GM18907 (cell line): Measurements from ENCODE around the gene CYGB.

Source experiments
- ATAC-seq: cut with Tn5 transposase; IDR thresholded peaks from one replicate; pipeline ENCODE4 v1.9.1; 2021; ENCODE audit warnings: mild to moderate bottlenecking, moderate library complexity; ENCODE audit not compliant: unreplicated experiment

The CYGB gene

GRCh38 chr17:76537578-76538280 is at the start of gene CYGB:
Gene CYGB, minus strand, starts transcription at chr17:76537709. Its CDS starts 167 bp downstream, at chr17:76537542.
- no peak for ATAC-seq

- no peak for ATAC-seq
Observed at GRCh38 chr17:76586741-76587487, 49.4 kb upstream of the CYGB start.

DNA sequence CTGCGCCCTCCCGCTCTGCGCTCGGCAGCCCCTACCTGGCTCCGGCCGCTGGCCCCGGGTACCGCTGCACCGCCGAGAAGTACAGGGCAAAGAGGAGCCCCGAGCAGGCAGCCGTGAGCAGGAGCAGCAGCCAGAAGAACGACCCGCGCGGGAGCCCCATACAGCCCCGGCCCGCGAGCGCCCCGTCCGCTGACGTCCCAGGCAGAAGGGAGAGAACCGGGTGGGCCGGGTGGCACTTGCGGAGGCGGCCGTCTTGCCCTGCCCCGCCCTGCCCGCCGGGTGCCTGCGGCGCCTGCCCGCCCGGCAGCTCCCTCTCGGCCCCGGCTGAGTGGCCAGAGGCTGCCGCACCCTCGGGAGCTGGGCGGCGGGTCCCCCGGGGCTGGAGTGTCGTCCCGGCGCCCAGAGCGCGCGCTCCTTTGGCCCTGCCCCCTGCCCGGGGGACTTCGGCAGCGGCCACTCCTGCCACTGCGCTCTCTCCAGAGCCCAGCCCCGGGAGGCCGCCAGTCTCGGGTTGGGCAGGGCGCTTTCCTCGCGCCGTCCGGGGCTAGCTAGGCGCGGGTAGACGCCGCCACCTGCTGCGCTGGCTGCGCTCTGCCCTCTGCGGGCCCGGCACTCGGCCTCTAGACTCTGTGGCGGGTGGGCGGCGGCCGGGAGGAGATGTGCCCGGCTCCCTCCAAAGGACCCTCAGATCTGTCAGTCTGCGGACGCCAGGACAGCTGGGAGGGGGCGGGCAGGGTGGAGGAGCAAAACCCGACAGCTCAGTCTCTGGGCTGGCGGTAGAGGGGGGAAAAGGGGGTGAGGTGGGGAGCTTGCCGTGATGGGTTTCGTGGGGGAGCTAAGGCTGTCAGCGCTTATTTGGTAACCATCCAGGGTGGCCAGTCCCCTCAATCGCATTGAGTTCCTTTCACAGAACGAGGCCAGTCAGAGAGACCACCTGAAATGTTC is 48.4 kb upstream of the CYGB start, which contains the start of gene ST6GALNAC2:
Gene ST6GALNAC2, minus strand, starts transcription at position 212 of the 945 bp plus-strand sequence. Its CDS starts 52 bp downstream, at position 160.
- ATAC-seq = no peak

DNA sequence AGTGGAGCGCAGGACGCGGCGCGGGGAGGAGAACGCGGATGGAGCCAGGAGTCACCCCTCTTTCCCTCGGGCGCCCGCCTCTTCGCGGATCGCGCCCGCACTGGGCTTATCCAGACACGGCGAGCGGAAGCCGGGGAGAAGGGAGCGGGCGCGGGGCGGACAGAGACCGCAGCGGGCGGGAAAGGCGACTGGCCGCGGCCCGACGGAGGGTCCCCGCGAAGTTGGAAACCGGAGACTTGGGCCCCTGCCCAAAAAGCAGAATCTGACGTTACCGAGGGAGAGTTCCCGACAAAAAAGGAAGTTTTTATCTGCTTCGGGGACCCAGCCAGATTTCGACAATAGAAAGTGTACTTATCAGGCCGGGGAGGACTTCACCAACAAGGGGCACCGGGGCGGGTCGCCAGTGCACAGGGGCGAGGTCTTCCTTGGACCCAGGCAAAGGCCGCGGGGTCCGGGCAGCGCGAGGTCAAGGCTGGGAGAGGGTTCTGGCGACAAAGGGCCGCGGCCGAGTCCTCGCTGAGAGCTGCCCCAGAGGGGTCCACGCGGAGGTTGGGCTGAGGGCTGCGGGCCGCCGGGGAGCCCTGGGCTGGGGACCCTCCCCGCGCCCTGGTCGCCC is 47.6 kb upstream of the CYGB start:
- no peak for ATAC-seq

DNA sequence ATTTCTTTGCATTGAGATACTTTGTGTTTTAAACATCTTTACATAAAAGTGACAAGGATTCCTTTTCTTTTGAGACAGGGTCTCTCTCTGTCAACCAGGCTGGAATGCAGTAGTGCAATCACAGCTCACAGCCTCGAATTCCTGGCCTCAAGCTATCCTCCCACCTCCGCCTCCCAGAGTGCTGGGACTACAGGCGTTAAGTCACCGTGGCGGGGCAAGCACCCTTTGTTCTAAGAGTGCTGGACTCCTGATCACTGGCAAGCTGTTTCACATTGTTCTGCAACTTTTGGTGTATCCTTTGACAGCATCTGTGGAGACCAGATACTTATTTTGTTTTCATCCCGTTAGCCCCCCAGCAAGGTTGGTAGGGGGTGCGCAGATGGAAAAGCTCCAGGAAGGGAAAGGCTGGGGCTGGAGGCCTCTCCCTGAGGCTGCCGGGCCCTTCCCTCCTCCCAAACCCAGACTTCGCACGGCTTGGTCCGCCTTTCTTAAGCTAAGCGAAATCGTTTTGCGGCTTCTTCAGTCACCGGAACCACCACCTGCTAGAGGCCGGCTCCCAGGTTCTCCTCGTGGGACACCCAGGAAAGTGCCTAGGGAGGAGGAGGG is 47.0 kb upstream of the CYGB start:
- no peak for ATAC-seq

DNA sequence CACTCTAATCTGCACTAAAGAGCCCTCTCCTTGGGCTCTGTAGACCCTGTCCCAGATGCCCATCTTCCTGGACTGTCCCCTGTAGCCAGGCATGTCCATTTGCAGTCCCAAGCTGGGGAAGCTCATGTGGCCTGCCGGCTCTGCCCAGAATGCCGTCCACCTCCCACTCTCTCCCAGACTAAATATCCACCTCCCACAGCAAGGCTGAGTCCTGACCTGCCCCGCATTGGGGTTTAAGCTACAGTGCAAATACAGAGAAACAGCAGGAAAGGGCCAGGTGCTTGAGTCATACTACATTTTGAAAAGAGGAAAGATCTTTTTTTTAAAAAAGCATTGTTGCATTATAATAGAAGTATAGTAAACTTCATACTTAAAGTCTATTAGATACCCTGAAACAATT is 45.2 kb upstream of the CYGB start:
- ATAC-seq = no peak

- ATAC-seq = no peak
Observed at GRCh38 chr17:76581515-76581914, 44.0 kb upstream of the CYGB start.

DNA sequence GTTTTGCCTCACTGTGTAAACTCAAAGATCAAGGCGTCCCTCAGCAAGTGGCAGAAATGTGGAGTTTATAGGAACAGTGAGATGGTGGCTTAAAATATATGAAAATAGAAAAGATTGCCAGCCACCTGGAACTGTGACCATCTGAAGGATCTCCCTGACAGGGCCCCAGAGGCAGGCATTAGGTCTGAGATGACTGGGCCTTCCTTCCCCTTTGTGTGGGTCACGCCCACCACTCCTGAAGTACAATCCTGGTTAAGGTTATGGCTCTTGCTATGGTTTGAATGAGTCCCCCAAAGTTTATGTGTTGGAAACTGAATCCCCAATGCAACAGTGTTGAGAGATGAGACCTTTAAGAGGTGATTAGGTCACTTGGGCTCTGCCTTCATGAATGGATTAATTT is 41.8 kb upstream of the CYGB start:
- no peak for ATAC-seq

- ATAC-seq = no peak
Observed at GRCh38 chr17:76578376-76578775, 40.9 kb upstream of the CYGB start.

- ATAC-seq = no peak
Observed at GRCh38 chr17:76577876-76578275, 40.4 kb upstream of the CYGB start.

DNA sequence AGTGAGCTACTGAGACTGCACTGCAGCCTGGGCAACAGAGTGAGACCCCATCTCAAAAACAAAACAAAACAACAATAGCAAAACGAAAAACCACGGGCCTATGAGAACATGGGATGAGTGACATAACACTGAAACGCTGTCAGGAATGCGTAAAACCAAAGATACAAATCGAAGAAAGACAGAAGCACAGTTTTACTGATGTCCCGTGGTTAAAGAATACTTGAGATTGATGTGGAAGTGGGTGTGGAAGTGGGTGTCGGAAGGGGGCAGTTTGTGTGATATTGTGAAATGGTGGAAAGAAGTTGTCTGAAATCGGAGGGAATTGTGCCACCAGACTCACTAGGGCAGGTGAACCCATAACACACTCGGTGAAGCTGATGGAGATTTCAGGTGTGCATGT is 38.7 kb upstream of the CYGB start:
- no peak for ATAC-seq

GRCh38 chr17:76575570-76575969 is 38.1 kb upstream of the CYGB start:
- no peak for ATAC-seq

DNA sequence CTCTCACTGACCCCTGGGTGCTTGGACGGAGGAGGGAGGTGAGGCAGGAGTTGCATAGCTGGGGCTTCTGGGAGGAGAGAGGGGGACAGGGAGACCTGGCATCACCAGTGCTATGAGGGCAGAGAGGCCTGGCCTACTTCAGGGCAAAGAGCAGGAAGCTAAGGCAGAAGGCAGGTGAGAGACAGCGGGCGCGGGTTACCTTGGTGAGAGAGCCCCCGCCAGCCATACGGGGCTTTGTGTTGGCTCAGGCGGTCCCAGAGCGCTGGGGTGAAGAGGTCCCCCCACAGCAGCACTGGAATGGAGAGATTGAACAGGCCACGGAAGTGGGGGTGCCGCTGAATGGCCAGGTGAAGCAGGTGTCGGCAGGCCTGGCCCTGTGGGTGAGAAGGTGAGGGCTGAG is 36.7 kb upstream of the CYGB start:
- ATAC-seq = no peak

DNA sequence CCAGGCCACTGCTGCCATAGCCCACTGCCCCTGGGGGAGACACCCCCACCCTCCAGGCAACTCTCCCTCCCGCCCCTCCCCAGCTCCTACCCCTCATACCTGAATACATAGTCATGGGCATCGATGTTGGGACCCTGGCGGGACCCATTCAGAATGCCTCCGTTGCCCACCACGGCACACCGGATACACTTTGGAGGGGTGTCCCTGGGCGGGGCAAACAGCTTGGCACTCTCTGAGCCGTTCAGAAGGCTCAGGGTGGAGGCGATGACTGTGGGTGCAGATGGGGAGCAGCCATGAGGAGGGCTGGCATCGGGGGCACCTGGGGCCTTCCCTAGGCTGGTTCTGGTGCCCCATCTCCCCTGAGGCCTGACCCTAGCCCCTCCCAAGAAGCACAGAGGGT is 35.6 kb upstream of the CYGB start:
- ATAC-seq = no peak

GRCh38 chr17:76572201-76572910 is 34.8 kb upstream of the CYGB start:
- no peak for ATAC-seq

DNA sequence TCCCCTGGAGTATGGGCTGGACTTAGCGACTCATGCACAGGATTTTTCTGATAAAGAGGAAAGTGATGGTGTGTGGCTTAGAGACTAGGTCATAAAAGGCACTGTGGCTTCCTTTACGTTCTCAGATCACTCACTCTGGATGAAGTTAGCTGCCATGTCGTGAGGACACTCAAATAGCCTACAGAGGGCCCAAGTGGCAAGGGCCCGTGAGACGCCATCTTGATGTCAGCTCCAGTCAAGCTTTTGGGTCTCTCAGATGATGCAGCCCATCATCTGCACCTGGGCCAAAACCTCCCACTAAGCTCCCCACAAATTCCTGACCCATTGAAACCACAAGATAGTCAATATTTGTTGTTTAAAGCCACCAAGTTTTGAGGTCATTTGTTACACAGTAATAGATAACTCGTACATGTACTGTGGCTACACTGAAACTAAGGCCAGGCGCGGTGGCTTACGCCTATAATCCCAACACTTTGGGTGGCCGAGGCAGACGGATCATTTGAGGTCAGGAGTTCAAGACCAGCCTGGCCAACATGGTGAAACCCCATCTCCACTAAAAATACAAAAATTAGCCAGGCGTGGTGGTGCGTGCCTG is 33.5 kb upstream of the CYGB start:
- no peak for ATAC-seq

- no peak for ATAC-seq
Observed at GRCh38 chr17:76570457-76570856, 32.9 kb upstream of the CYGB start.

DNA sequence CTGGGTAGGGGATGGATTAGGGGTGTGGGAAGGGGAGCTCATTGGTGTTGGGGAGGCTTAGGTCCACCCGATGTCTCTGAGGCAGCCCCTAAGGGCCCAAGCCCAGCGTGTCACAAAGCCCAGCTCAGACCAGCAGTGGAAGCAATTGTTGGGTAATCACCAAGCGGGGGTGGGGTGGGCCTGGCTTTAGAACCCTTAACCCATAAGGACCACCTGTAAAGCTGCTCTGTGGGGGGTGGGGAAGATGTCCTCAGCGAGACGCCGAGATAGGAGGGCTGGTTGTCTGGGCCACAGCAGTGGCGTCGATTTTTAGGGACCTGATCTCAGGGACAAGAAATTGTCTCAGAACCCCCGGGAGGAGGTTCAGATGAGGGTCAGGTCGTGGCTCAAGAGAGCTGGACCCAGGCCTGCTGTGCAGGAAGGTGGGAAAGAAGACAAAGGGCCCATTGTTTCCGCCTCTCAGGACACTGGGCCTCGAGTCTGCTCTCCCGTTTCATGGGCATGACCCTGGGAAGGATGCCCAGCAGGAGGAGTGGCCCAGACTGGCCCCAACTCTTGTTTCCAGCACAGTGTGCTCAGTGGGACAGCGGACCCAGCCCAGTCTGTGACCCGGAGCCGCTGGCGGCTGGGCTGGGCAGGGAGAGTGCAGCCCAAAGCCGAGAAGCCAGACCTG is 32.2 kb upstream of the CYGB start:
- no peak for ATAC-seq

DNA sequence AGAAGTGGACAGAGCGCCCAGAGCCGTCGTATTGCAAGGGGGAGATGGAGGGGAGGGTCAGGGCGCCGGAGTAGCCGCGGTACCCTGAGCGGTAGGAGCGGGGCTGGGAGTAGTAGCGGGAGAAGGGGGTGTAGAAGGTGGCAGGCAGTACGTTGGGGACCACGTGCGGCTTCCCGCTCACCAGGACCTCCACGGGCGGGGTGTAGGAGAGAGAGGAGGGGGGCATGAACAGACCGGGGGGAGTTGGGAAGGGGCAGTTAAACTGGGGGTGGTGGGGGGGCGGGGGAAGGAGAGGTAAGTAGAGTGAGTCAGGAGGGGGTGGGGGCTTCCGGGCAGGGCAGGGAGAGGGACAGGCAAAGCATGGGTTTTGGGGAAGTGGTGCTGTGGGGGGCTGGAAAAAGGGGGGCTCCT is 31.3 kb upstream of the CYGB start:
- ATAC-seq = no peak
